ENCODE data around the gene RIIAD1.

The RIIAD1 gene

GRCh38 chr1:151710187-151710840, 11.0 kb upstream of the RIIAD1 start:
- TF ChIP-seq CTCF (IDR thresholded peaks at IDR 0.05; ENCODE audit: insufficient read depth, missing control alignments): no peak
- FAIRE-seq (peak; percentile 38), DNase-seq (ENCODE audit: insufficient read length, low spot score) (no peak)

GRCh38 chr1:151711044-151711800, 10.1 kb upstream of the RIIAD1 start:
- peak; percentile 96 for FAIRE-seq
- TF ChIP-seq CTCF (IDR thresholded peaks at IDR 0.05; ENCODE audit: insufficient read depth, missing control alignments): no peak

GRCh38 chr1:151711951-151712350, 9.4 kb upstream of the RIIAD1 start:
- FAIRE-seq (no peak), DNase-seq (ENCODE audit: insufficient read length, low spot score) (no peak)
- TF ChIP-seq CTCF (IDR thresholded peaks at IDR 0.05; ENCODE audit: insufficient read depth, missing control alignments): no peak

More at GRCh38 chr1:151711044-151711800, 10.1 kb upstream of the RIIAD1 start:
- peak; percentile 94 for DNase-seq (ENCODE audit: insufficient read length, low spot score)

- TF ChIP-seq CTCF (IDR thresholded peaks at IDR 0.05; ENCODE audit: insufficient read depth, missing control alignments): no peak
- no peak for DNase-seq (ENCODE audit: insufficient read length, low spot score)
- FAIRE-seq: no peak
Observed at GRCh38 chr1:151713044-151713443, 8.3 kb upstream of the RIIAD1 start.

GRCh38 chr1:151713874-151714273, 7.4 kb upstream of the RIIAD1 start:
- DNase-seq (ENCODE audit: insufficient read length, low spot score) (no peak), FAIRE-seq (no peak)
- no peak for TF ChIP-seq CTCF (IDR thresholded peaks at IDR 0.05; ENCODE audit: insufficient read depth, missing control alignments)

GRCh38 chr1:151714820-151715725, 6.2 kb upstream of the RIIAD1 start:
- TF ChIP-seq CTCF (IDR thresholded peaks at IDR 0.05; ENCODE audit: insufficient read depth, missing control alignments): no peak
- no peak for FAIRE-seq
- no peak for DNase-seq (ENCODE audit: insufficient read length, low spot score)
